BJ (cell line): ENCODE measurements around the gene DRGX. TPM values are rescaled to one million over a fixed set of nuclear protein-coding genes. Genes with fewer than 3 reads are reported as not detected.

Experiments used
- CTCF ChIA-PET: fragments of 350-600 bp; formaldehyde crosslinking; extraction: SDS; loops from one replicate; lab custom pipeline; 2021; ENCODE audit warnings: antibody characterized with exemption, inconsistent platforms; lab: Yijun Ruan, JAX
- POLR2A ChIA-PET: fragments of 300-600 bp; sonication (Branson Sonifier 250); formaldehyde crosslinking; extraction: SDS; loops from one replicate; lab custom pipeline; 2021; ENCODE audit warnings: antibody characterized with exemption; lab: Charles Lee
- DNase-seq: peaks from one replicate; pipeline ENCODE4 v3.0.0-alpha.2; 2011; ENCODE audit warnings: low read depth
- H3K27me3 ChIP-seq: 2 replicates; pipeline ENCODE4 v1.6.0; 2011; ENCODE audit warnings: low read length; ENCODE audit not compliant: control insufficient read depth, insufficient read depth
- H3K36me3 ChIP-seq: 2 replicates; pipeline ENCODE4 v1.5.1; 2011; ENCODE audit warnings: low read length; ENCODE audit not compliant: control insufficient read depth, insufficient read depth
- H3K4me3 ChIP-seq: 2 replicates; pipeline ENCODE4 v1.5.1; 2011; ENCODE audit warnings: low read depth, mild to moderate bottlenecking, control low read depth, low read length
- CTCF ChIP-seq: IDR thresholded peaks from 2 replicates; pipeline ENCODE4 v1.5.1; 2011; ENCODE audit warnings: low read depth, mild to moderate bottlenecking, control low read depth, inconsistent platforms, low read length, moderate library complexity; ENCODE audit not compliant: insufficient read depth
- polyA plus RNA-seq: library from polyadenylated mRNA; depleted of rRNA; stranded (reverse); fragments of >200 nt; gene quantifications from 2 replicates; pipeline ENCODE4 v1.2.3, GENCODE V29; 2011; rRNA removed

The DRGX gene
- polyA plus RNA-seq, 1 experiment = 0.06 TPM

- no peak overlapping the region for H3K4me3 ChIP-seq
- CTCF ChIA-PET = interaction anchor here (0.6 kb wide), 1 partner anchor 46 kb away, joined by 3 read pairs; no protein-coding TSS in a partner anchor
- H3K36me3 ChIP-seq = no peaks in the 10 kb centered on the region
- TF ChIP-seq CTCF = no peak
- peaks cover 4% of the 10 kb centered on the region; the same call in 1 of the 2 replicates for H3K27me3 ChIP-seq
- POLR2A ChIA-PET = no interaction called here
- DNase-seq = no peak
These were observed 76.7 kb downstream of the DRGX start for GRCh38 chr10:49319206-49319605.

GRCh38 chr10:49318755-49319154 lies 77.1 kb downstream of the DRGX start:
- DNase-seq = no peak
- Histone ChIP-seq H3K36me3 (no peaks in the 10 kb centered on the region), H3K4me3 (no peak overlapping the region), H3K27me3 (peaks cover 4% of the 10 kb centered on the region; the same call in 1 of the 2 replicates)
- ChIA-PET POLR2A (no interaction called here), CTCF (no interaction called here)
- no peak for TF ChIP-seq CTCF

- no peak for DNase-seq
- H3K27me3 ChIP-seq = peaks cover 4% of the 10 kb centered on the region; the same call in 1 of the 2 replicates
- no peak overlapping the region for H3K4me3 ChIP-seq
- no peak for TF ChIP-seq CTCF
- POLR2A ChIA-PET = no interaction called here
- H3K36me3 ChIP-seq = no peaks in the 10 kb centered on the region
- CTCF ChIA-PET = no interaction called here
These were observed 77.9 kb downstream of the DRGX start for GRCh38 chr10:49318028-49318427.

- CTCF ChIA-PET = no interaction called here
- H3K4me3 ChIP-seq = no peak overlapping the region
- H3K27me3 ChIP-seq = peaks cover 4% of the 10 kb centered on the region; the same call in 1 of the 2 replicates
- DNase-seq = no peak
- no peaks in the 10 kb centered on the region for H3K36me3 ChIP-seq
- no peak for TF ChIP-seq CTCF
- POLR2A ChIA-PET = no interaction called here
These were observed 81.1 kb downstream of the DRGX start for GRCh38 chr10:49314806-49315205.

Other genes with a start within 250 kb of the DRGX start
- gene TMEM273, start 207.7 kb downstream of the DRGX start, polyA plus RNA-seq = not detected in 2 replicates
- not detected in 2 replicates for gene C10orf71, start 96.9 kb downstream of the DRGX start, polyA plus RNA-seq
- gene ERCC6, start 143.0 kb upstream of the DRGX start, polyA plus RNA-seq = 22.1 and 26.1 TPM in 2 replicates
- gene SLC18A3, start 214.2 kb upstream of the DRGX start, polyA plus RNA-seq = not detected in 2 replicates
- not detected in 2 replicates for gene CHAT, start 217.9 kb upstream of the DRGX start, polyA plus RNA-seq